ENCODE data around the gene ZMYND19. TPM values are rescaled to one million over a fixed set of nuclear protein-coding genes. Genes with fewer than 3 reads are reported as not detected.

The ZMYND19 gene
- total RNA-seq, 1 experiment from 2014 or later, result 51.9 TPM

- Mint-ChIP-seq H3K27me3 (ENCODE audit: insufficient read depth, unreplicated experiment) (no peaks in the 10 kb centered on the region), H3K9me3 (ENCODE audit: unreplicated experiment) (no peaks in the 10 kb centered on the region), H3K36me3 (ENCODE audit: insufficient read depth, unreplicated experiment) (peaks cover 30% of the 10 kb centered on the region), H3K27ac (ENCODE audit: low read depth, unreplicated experiment) (no peak overlapping the region), H3K4me3 (ENCODE audit: unreplicated experiment) (no peak overlapping the region), H3K4me1 (ENCODE audit: insufficient read depth, unreplicated experiment) (no peaks in the 10 kb centered on the region)
- no peak for TF ChIP-seq CTCF (IDR thresholded peaks at IDR 0.05; ENCODE audit: unreplicated experiment)
- no TSS peak for BruUV-seq (replicated peaks)
- ChIA-PET POLR2A (interaction anchor here (1.7 to 5.5 kb wide), 3 partner anchors 8 to 38 kb away, joined by 10 to 64 read pairs (median 13); partner anchors contain the start of genes EHMT1, MRPL41 and ZMYND19), CTCF (interaction anchor here (0.6 to 4.1 kb wide), 4 partner anchors 7 to 458 kb away, joined by 3 to 34 read pairs (median 4); partner anchors contain the start of gene MRPL41)
- DNase-seq (ENCODE audit: unreplicated experiment), result no peak
- intact Hi-C loops (cut with micrococcal nuclease), result no loop called here
These were observed 9.4 kb downstream of the ZMYND19 start for GRCh38 chr9:137580954-137581322.

- H3K27ac Mint-ChIP-seq (ENCODE audit: low read depth, unreplicated experiment), result no peak overlapping the region
- ChIA-PET CTCF (interaction anchor here (0.6 to 4.1 kb wide), 4 partner anchors 8 to 458 kb away, joined by 3 to 34 read pairs (median 4); no protein-coding TSS in a partner anchor), POLR2A (interaction anchor here (1.7 to 5.5 kb wide), 4 partner anchors 9 to 39 kb away, joined by 10 to 64 read pairs (median 13); partner anchors contain the start of genes EHMT1, MRPL41 and ZMYND19)
- intact Hi-C loops (cut with micrococcal nuclease), result no loop called here
- H3K36me3 Mint-ChIP-seq (ENCODE audit: insufficient read depth, unreplicated experiment), result peaks cover 30% of the 10 kb centered on the region
- no peak for DNase-seq (ENCODE audit: unreplicated experiment)
- H3K27me3 Mint-ChIP-seq (ENCODE audit: insufficient read depth, unreplicated experiment), result no peaks in the 10 kb centered on the region
- H3K4me1 Mint-ChIP-seq (ENCODE audit: insufficient read depth, unreplicated experiment), result peaks cover 4% of the 10 kb centered on the region
- no peaks in the 10 kb centered on the region for H3K9me3 Mint-ChIP-seq (ENCODE audit: unreplicated experiment)
- H3K4me3 Mint-ChIP-seq (ENCODE audit: unreplicated experiment), result peak overlapping the region; percentile 81
- TF ChIP-seq CTCF (IDR thresholded peaks at IDR 0.05; ENCODE audit: unreplicated experiment), result no peak
- TSS peak; percentile 35 for BruUV-seq (replicated peaks)
These were observed 9.9 kb downstream of the ZMYND19 start for GRCh38 chr9:137580209-137580953.

- intact Hi-C loops (cut with micrococcal nuclease), result loop anchor here (2.0 to 5.0 kb wide), 2 partner anchors 26 to 33 kb away; no protein-coding TSS in a partner anchor
- Mint-ChIP-seq H3K27ac (ENCODE audit: low read depth, unreplicated experiment) (peak overlapping the region; percentile 54), H3K4me3 (ENCODE audit: unreplicated experiment) (peak overlapping the region; percentile 81), H3K27me3 (ENCODE audit: insufficient read depth, unreplicated experiment) (no peaks in the 10 kb centered on the region), H3K9me3 (ENCODE audit: unreplicated experiment) (no peaks in the 10 kb centered on the region), H3K36me3 (ENCODE audit: insufficient read depth, unreplicated experiment) (peaks cover 41% of the 10 kb centered on the region), H3K4me1 (ENCODE audit: insufficient read depth, unreplicated experiment) (peaks cover 8% of the 10 kb centered on the region)
- no peak for DNase-seq (ENCODE audit: unreplicated experiment)
- CTCF ChIA-PET, result interaction anchor here (0.5 to 4.1 kb wide), 13 partner anchors 9 to 370 kb away, joined by 3 to 34 read pairs (median 4); partner anchors contain the start of gene MRPL41
- BruUV-seq (replicated peaks), result no TSS peak
- POLR2A ChIA-PET, result interaction anchor here (0.9 to 5.5 kb wide), 8 partner anchors 10 to 42 kb away, joined by 3 to 64 read pairs (median 9); partner anchors contain the start of genes ARRDC1, EHMT1, MRPL41 and ZMYND19
- TF ChIP-seq CTCF (IDR thresholded peaks at IDR 0.05; ENCODE audit: unreplicated experiment), result no peak
These were observed 11.1 kb downstream of the ZMYND19 start for GRCh38 chr9:137579259-137579604.
